ENCODE results near the gene PBRM1. TPM values are rescaled to one million over a fixed set of nuclear protein-coding genes. Genes with fewer than 3 reads are reported as not detected.

The PBRM1 gene
- total and polyA plus RNA-seq, 2 of the 8 experiments (the other 6 are each of a cell fraction or from before 2014, with no cell fraction given): 19.3 to 65.8 TPM

DNA sequence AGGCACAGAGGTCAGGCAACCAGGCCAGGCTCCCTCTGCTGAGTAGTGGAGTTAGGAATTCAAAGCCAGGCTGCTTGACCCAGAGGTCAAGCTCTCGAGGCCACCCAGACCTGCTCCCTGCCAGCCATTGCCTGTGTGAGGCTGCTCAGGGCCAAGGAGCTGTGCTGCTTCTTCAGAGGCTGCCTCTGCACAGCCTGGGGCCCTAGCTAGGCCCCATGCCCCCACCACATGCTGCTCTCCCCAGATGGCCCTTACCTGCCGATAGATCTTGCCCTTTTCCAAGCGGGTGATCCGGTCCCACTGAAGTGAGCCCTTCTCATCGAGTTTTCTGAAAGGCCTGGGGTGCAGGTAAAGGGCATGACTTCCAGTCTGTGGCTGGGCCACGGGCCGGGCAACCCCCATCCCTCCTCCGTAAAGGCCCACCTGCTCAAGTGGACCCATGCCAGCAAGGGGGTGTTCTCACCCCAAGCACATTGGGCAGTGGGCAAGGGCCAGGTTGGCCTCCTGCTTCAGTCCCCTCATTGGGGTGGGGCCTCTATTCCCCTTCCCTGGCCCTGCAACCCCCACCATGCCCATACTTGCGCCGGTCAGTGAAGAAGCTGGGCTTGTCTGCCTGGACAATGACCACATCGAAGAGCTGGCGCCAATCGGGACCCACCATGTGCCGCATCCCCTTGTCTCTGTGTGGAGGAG, 158.5 kb downstream of the PBRM1 start:
- Histone ChIP-seq H3K79me1 (ENCODE audit: low read depth, low read length) (peaks cover 29% of the 10 kb centered on the region), H4K91ac (replicated peaks; ENCODE audit: insufficient read length, low read length) (no peak overlapping the region), H3K56ac (replicated peaks; ENCODE audit: insufficient read length, low read depth, low read length) (no peak overlapping the region), H4K8ac (ENCODE audit: extremely low read depth, insufficient read depth, low read length) (no peak overlapping the region), H3K4me3 (ENCODE audit: extremely low read depth in 1 of 4, insufficient read depth in 2 of 4, low read depth in 3 of 4, low read length in 4 of 4) (no peak overlapping the region), H3K9ac (replicated peaks in 1 of 4; ENCODE audit: extremely low read depth in 1 of 4, low read depth in 3 of 4, low read length in 3 of 4) (no peak overlapping the region), H2BK15ac (ENCODE audit: low read length) (no peak overlapping the region), H2AK5ac (ENCODE audit: low read depth, low read length) (no peak overlapping the region), H3K18ac (ENCODE audit: extremely low read depth, low read length) (no peak overlapping the region), H2BK12ac (ENCODE audit: low read depth, low read length) (no peak overlapping the region), H3K27ac (ENCODE audit: low read depth, low read length) (no peak overlapping the region), H3K36me3 (ENCODE audit: control insufficient read depth in 2 of 4, insufficient read depth in 4 of 4, low read length in 3 of 4) (peaks cover 27 to 68% (median 42%) of the 10 kb centered on the region in 4 experiments), H4K20me1 (replicated peaks in 1 of 2; ENCODE audit: control insufficient read depth in 1 of 2, insufficient read depth in 2 of 2, low read length in 2 of 2) (peaks cover 16 to 48% of the 10 kb centered on the region in 2 experiments), H3K23me2 (ENCODE audit: low read depth, low read length) (no peaks in the 10 kb centered on the region; the same call in 1 of the 2 replicates), H2BK20ac (ENCODE audit: low read length) (no peak overlapping the region), H4K5ac (ENCODE audit: insufficient read length, low read depth, low read length) (no peak overlapping the region), H2BK120ac (replicated peaks; ENCODE audit: low read depth, low read length) (no peak overlapping the region), H2AFZ (ENCODE audit: low read length) (no peak overlapping the region), H3K4ac (replicated peaks; ENCODE audit: insufficient read length, low read depth, low read length) (no peak overlapping the region), H3K4me2 (ENCODE audit: insufficient read depth in 1 of 2, low read depth in 2 of 2, low read length in 2 of 2) (no peak overlapping the region), H3K14ac (ENCODE audit: insufficient read length) (no peak overlapping the region), H3K79me2 (ENCODE audit: control insufficient read depth in 1 of 2, insufficient read depth in 2 of 2, low read length in 2 of 2) (peaks cover 0 to 27% of the 10 kb centered on the region in 2 experiments; a peak in 2 of 4 replicates), H3K23ac (ENCODE audit: insufficient read length) (no peak overlapping the region), H3K4me1 (replicated peaks in 1 of 4; ENCODE audit: control insufficient read depth in 3 of 4, insufficient read depth in 4 of 4, low read length in 3 of 4) (peaks cover 0 to 3% (median 2%) of the 10 kb centered on the region in 4 experiments; a peak in 1 of 7 replicates), H3K27me3 (replicated peaks in 1 of 4; ENCODE audit: control insufficient read depth in 3 of 4, extremely low read depth in 1 of 4, insufficient read depth in 3 of 4, low read length in 3 of 4) (no peaks in the 10 kb centered on the region), H3K9me3 (ENCODE audit: insufficient read depth in 2 of 2, low read depth in 1 of 2, low read length in 1 of 2) (no peaks in the 10 kb centered on the region), H2BK5ac (ENCODE audit: low read depth, low read length) (no peak overlapping the region)
- 95% methylated on average over 14 of the region's 14 CpGs; no CpG with 5 or more reads in 1 of the 2 experiments for WGBS, 2 experiments (ENCODE audit: extremely low coverage in 1 of 2, insufficient coverage in 1 of 2, insufficient read length in 1 of 2, insufficient replicate concordance in 2 of 2, low coverage in 1 of 2, low lambda C conversion rate in 2 of 2, missing lambda C conversion rate in 1 of 2)
- ChIA-PET CTCF (ENCODE audit: partially characterized antibody) (interaction anchor here (0.6 to 2.2 kb wide), 7 partner anchors 9 to 112 kb away, joined by 3 to 6 read pairs (median 3); no protein-coding TSS in a partner anchor), POLR2A (ENCODE audit: partially characterized antibody) (interaction anchor here (0.6 to 2.0 kb wide), 6 partner anchors 9 to 305 kb away, joined by 3 to 7 read pairs (median 5); partner anchors contain the start of genes STAB1 and UQCC5)
- FAIRE-seq (no peak), DNase-seq (ENCODE audit: low read depth in 1 of 2, low spot score in 2 of 2) (no peak)
- TF ChIP-seq SIRT6 (IDR thresholded peaks at IDR 0.05; ENCODE audit: low read length): no peak
- TF ChIP-seq SIX5 (IDR thresholded peaks at IDR 0.05; ENCODE audit: low read depth, low read length): no peak
- TF ChIP-seq YY1 (IDR thresholded peaks at IDR 0.05; ENCODE audit: low read depth, low read length): no peak
- TF ChIP-seq, protein P1, sequence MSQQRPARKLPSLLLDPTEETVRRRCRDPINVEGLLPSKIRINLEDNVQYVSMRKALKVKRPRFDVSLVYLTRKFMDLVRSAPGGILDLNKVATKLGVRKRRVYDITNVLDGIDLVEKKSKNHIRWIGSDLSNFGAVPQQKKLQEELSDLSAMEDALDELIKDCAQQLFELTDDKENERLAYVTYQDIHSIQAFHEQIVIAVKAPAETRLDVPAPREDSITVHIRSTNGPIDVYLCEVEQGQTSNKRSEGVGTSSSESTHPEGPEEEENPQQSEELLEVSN (IDR thresholded peaks at IDR 0.05): no peak
- TF ChIP-seq TAF1 (IDR thresholded peaks at IDR 0.05; ENCODE audit: low read depth, low read length): no peak
- no peak for TF ChIP-seq GABPA (IDR thresholded peaks at IDR 0.05; ENCODE audit: borderline replicate concordance, insufficient read depth, low read length)

All from H1 (cell line).